ENCODE data around the gene GLCCI1. TPM values are rescaled to one million over a fixed set of nuclear protein-coding genes. Genes with fewer than 3 reads are reported as not detected.
A peak's percentile ranks its signal among the peaks of the same experiment; 100 is the strongest.

Gene GLCCI1
- total and polyA plus RNA-seq, 4 experiments from 2014 or later, result 10.4 to 49.7 (median 34.3) TPM

GRCh38 chr7:8114175-8114574 lies 145.6 kb downstream of the GLCCI1 start:
- DNase-seq, result no peak
- no peaks in the 10 kb centered on the region for H3K36me3 ChIP-seq (ENCODE audit: insufficient read depth, low read length)
- H3K36me3 Mint-ChIP-seq, result peaks cover 0 to under 1% of the 10 kb centered on the region in 2 donors
- CTCF ChIA-PET (ENCODE audit: partially characterized antibody), result interaction anchor here (1.6 kb wide), 1 partner anchor 12 kb away, joined by 5 read pairs; no protein-coding TSS in a partner anchor
- H3K27ac Mint-ChIP-seq, result peak overlapping the region; percentile 52 to 97 (median 88)
- H3K9me3 Mint-ChIP-seq, result peaks cover 0 to 2% (median 0%) of the 10 kb centered on the region in 8 donors
- H3K4me3 Mint-ChIP-seq, result peak overlapping the region in 7 of 8 donors; percentile 8 to 64 (median 50)
- POLR2A ChIA-PET (ENCODE audit: partially characterized antibody), result interaction anchor here (1.5 to 5.9 kb wide), 3 partner anchors 11 to 62 kb away, joined by 7 to 49 read pairs (median 9); no protein-coding TSS in a partner anchor
- H3K4me1 Mint-ChIP-seq, result peaks cover 37 to 56% (median 45%) of the 10 kb centered on the region in 4 donors
- H3K4me3 ChIP-seq (ENCODE audit: low read length in 2 of 2), result no peak overlapping the region
- H3K27me3 Mint-ChIP-seq, result no peaks in the 10 kb centered on the region
- H3K9me3 ChIP-seq (ENCODE audit: control insufficient read depth in 1 of 2, low read length in 2 of 2), result no peaks in the 10 kb centered on the region
- intact Hi-C loops (cut with micrococcal nuclease), result no loop called here
- H3K4me1 ChIP-seq (ENCODE audit: insufficient read depth, low read length), result peaks cover 50% of the 10 kb centered on the region
- no peaks in the 10 kb centered on the region for H3K27me3 ChIP-seq (ENCODE audit: insufficient read depth, low read length)
- H3K27ac ChIP-seq (ENCODE audit: low read depth, low read length), result no peak overlapping the region

- peak overlapping the region in 6 of 8 donors; percentile 5 to 62 (median 48) for H3K4me3 Mint-ChIP-seq
- no peak overlapping the region for H3K27ac ChIP-seq (ENCODE audit: low read depth, low read length)
- no peaks in the 10 kb centered on the region for H3K27me3 ChIP-seq (ENCODE audit: insufficient read depth, low read length)
- ChIA-PET CTCF (ENCODE audit: partially characterized antibody) (interaction anchor here (1.0 to 1.7 kb wide), 4 partner anchors 9 to 101 kb away, joined by 3 to 10 read pairs (median 4); no protein-coding TSS in a partner anchor), POLR2A (ENCODE audit: partially characterized antibody) (interaction anchor here (1.8 to 11.6 kb wide), 3 partner anchors 9 to 145 kb away, joined by 8 to 101 read pairs (median 49); no protein-coding TSS in a partner anchor)
- DNase-seq, result peak in 2 of 5 donors; percentile 30 to 38
- H3K4me3 ChIP-seq (ENCODE audit: low read length in 2 of 2), result no peak overlapping the region
- peaks cover 0 to 1% of the 10 kb centered on the region in 2 donors for H3K36me3 Mint-ChIP-seq
- H3K4me1 ChIP-seq (ENCODE audit: insufficient read depth, low read length), result peaks cover 60% of the 10 kb centered on the region
- peaks cover 37 to 61% (median 45%) of the 10 kb centered on the region in 4 donors for H3K4me1 Mint-ChIP-seq
- peaks cover 0 to 2% (median 0%) of the 10 kb centered on the region in 8 donors for H3K9me3 Mint-ChIP-seq
- no peaks in the 10 kb centered on the region for H3K9me3 ChIP-seq (ENCODE audit: control insufficient read depth in 1 of 2, low read length in 2 of 2)
- peak overlapping the region; percentile 75 to 97 (median 84) for H3K27ac Mint-ChIP-seq
- no peaks in the 10 kb centered on the region for H3K27me3 Mint-ChIP-seq
- no peaks in the 10 kb centered on the region for H3K36me3 ChIP-seq (ENCODE audit: insufficient read depth, low read length)
- intact Hi-C loops (cut with micrococcal nuclease), result loop anchor here (1.0 kb wide), 1 partner anchor 11 kb away; no protein-coding TSS in a partner anchor
These were observed 147.2 kb downstream of the GLCCI1 start for GRCh38 chr7:8115547-8116402.

- H3K9me3 ChIP-seq (ENCODE audit: control insufficient read depth in 1 of 2, low read length in 2 of 2), result no peaks in the 10 kb centered on the region
- Mint-ChIP-seq H3K36me3 (peaks cover 0 to 3% of the 10 kb centered on the region in 2 donors), H3K27me3 (no peaks in the 10 kb centered on the region), H3K4me1 (peaks cover 44 to 74% (median 57%) of the 10 kb centered on the region in 4 donors), H3K27ac (peak overlapping the region in 3 of 7 donors; percentile 34 to 84 (median 57)), H3K9me3 (peaks cover 0 to 2% (median 0%) of the 10 kb centered on the region in 8 donors), H3K4me3 (peak overlapping the region in 2 of 8 donors; percentile 35 to 43)
- intact Hi-C loops (cut with micrococcal nuclease), result no loop called here
- DNase-seq, result no peak
- H3K36me3 ChIP-seq (ENCODE audit: insufficient read depth, low read length), result no peaks in the 10 kb centered on the region
- H3K27ac ChIP-seq (ENCODE audit: low read depth, low read length), result no peak overlapping the region
- H3K4me1 ChIP-seq (ENCODE audit: insufficient read depth, low read length), result peaks cover 73% of the 10 kb centered on the region
- POLR2A ChIA-PET (ENCODE audit: partially characterized antibody), result interaction anchor here (5.9 to 11.6 kb wide), 2 partner anchors 8 to 16 kb away, joined by 49 to 101 read pairs; no protein-coding TSS in a partner anchor
- H3K27me3 ChIP-seq (ENCODE audit: insufficient read depth, low read length), result no peaks in the 10 kb centered on the region
- no peak overlapping the region for H3K4me3 ChIP-seq (ENCODE audit: low read length in 2 of 2)
- CTCF ChIA-PET (ENCODE audit: partially characterized antibody), result interaction anchor here (1.0 to 1.7 kb wide), 2 partner anchors 8 to 81 kb away, joined by 3 to 10 read pairs; no protein-coding TSS in a partner anchor
These were observed 148.6 kb downstream of the GLCCI1 start for GRCh38 chr7:8117195-8117594.

DNA sequence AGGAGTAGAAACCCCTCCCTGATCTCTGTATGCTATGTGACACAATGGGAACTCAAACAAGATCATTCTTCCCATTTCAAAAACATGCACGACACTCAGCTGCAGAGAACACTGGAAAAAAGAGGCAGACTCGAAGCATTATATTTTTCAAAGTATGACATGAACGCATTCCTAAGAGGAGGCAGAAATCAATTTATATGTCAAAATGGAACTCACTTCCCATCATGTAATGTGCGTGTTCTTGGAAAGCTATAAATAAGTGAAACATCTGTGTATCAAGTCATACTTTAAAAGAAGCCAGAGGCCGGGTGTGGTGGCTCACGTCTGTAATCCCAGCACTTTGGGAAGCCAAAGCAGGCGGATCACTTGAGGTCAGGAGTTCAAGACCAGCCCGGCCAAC lies 150.7 kb downstream of the GLCCI1 start:
- CTCF ChIA-PET (ENCODE audit: partially characterized antibody), result interaction anchor here (0.8 to 1.5 kb wide), 2 partner anchors 13 to 73 kb away, joined by 3 to 4 read pairs; no protein-coding TSS in a partner anchor
- Histone ChIP-seq H3K27ac (ENCODE audit: low read depth, low read length) (no peak overlapping the region), H3K9me3 (ENCODE audit: control insufficient read depth in 1 of 2, low read length in 2 of 2) (no peaks in the 10 kb centered on the region), H3K36me3 (ENCODE audit: insufficient read depth, low read length) (no peaks in the 10 kb centered on the region), H3K4me1 (ENCODE audit: insufficient read depth, low read length) (peaks cover 77% of the 10 kb centered on the region), H3K4me3 (ENCODE audit: low read length in 2 of 2) (no peak overlapping the region), H3K27me3 (ENCODE audit: insufficient read depth, low read length) (no peaks in the 10 kb centered on the region)
- H3K27ac Mint-ChIP-seq, result no peak overlapping the region
- POLR2A ChIA-PET (ENCODE audit: partially characterized antibody), result interaction anchor here (0.7 to 11.6 kb wide), 2 partner anchors 14 to 37 kb away, joined by 3 to 101 read pairs; no protein-coding TSS in a partner anchor
- peaks cover 0 to 3% of the 10 kb centered on the region in 2 donors for H3K36me3 Mint-ChIP-seq
- H3K4me1 Mint-ChIP-seq, result peaks cover 46 to 72% (median 56%) of the 10 kb centered on the region in 4 donors
- intact Hi-C loops (cut with micrococcal nuclease), result no loop called here
- no peak for DNase-seq
- H3K27me3 Mint-ChIP-seq, result no peaks in the 10 kb centered on the region
- H3K4me3 Mint-ChIP-seq, result no peak overlapping the region
- H3K9me3 Mint-ChIP-seq, result no peaks in the 10 kb centered on the region

DNA sequence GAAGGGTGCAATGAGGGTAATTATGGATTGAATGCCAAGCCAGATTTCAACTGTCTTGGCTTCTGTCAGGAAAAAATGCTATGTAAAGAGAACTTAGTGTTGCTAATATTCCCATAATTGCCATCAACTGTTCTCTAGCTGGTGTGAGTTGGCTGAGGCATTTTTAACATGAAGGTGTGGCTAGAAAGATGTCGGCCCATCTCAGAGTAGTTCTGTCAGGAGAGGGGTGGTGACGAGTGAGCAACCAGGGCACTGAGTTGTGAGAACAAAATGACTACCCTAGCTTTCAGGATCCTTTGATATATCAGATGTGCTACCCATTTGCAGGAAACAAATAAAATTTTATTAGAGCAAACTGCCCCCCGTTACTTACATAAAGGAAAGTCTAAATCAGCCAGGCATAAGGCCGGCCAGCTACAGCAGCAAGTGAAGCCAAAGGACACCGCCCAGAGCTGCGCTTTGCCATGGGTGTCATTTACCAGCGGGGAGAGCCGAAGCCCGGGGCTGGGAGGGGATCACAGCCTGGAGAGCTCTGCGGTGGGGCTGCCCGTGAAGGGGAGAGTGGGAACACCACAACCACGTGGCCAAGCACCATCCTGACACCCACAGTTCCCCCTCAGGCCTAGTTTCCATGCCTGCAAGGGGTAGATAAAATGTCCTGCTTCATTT lies 151.9 kb downstream of the GLCCI1 start:
- intact Hi-C loops (cut with micrococcal nuclease), result no loop called here
- no peak overlapping the region for H3K4me3 ChIP-seq (ENCODE audit: low read length in 2 of 2)
- peak overlapping the region in 5 of 7 donors; percentile 12 to 93 (median 64) for H3K27ac Mint-ChIP-seq
- no peaks in the 10 kb centered on the region for H3K9me3 Mint-ChIP-seq
- H3K4me1 Mint-ChIP-seq, result peaks cover 46 to 72% (median 55%) of the 10 kb centered on the region in 4 donors
- ChIA-PET CTCF (ENCODE audit: partially characterized antibody) (interaction anchor here (1.5 kb wide), 1 partner anchor 12 kb away, joined by 4 read pairs; no protein-coding TSS in a partner anchor), POLR2A (ENCODE audit: partially characterized antibody) (interaction anchor here (1.1 to 11.6 kb wide), 2 partner anchors 13 to 56 kb away, joined by 3 to 101 read pairs; no protein-coding TSS in a partner anchor)
- no peaks in the 10 kb centered on the region for H3K9me3 ChIP-seq (ENCODE audit: control insufficient read depth in 1 of 2, low read length in 2 of 2)
- no peak overlapping the region for H3K4me3 Mint-ChIP-seq
- H3K27me3 Mint-ChIP-seq, result no peaks in the 10 kb centered on the region
- DNase-seq, result no peak
- peaks cover 77% of the 10 kb centered on the region for H3K4me1 ChIP-seq (ENCODE audit: insufficient read depth, low read length)
- H3K36me3 ChIP-seq (ENCODE audit: insufficient read depth, low read length), result no peaks in the 10 kb centered on the region
- H3K27ac ChIP-seq (ENCODE audit: low read depth, low read length), result no peak overlapping the region
- peaks cover 0 to 3% of the 10 kb centered on the region in 2 donors for H3K36me3 Mint-ChIP-seq
- H3K27me3 ChIP-seq (ENCODE audit: insufficient read depth, low read length), result no peaks in the 10 kb centered on the region

DNA sequence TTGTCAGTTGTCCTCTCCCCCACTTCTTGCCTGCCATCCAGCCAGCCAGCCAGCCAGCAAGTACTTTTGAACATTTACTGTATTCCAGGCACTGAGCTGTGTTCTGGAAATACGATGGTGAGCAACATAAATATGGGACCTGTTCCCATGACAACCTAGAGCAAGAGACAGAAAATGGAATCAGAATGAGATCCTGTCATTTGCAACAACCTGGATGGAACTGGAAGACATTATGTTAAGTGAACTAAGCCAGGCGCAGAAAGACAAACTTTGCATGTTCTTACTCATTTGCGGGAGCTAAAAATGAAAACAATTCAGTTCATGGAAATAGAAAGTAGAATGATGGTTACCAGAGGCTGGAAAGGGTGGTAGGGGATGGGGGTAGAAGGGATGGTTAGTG lies 152.6 kb downstream of the GLCCI1 start:
- Mint-ChIP-seq H3K4me3 (peak overlapping the region in 2 of 8 donors; percentile 21), H3K27ac (peak overlapping the region in 6 of 7 donors; percentile 29 to 93 (median 74)), H3K4me1 (peaks cover 45 to 72% (median 55%) of the 10 kb centered on the region in 4 donors), H3K27me3 (no peaks in the 10 kb centered on the region), H3K36me3 (peaks cover 0 to 3% of the 10 kb centered on the region in 2 donors), H3K9me3 (no peaks in the 10 kb centered on the region)
- peaks cover 77% of the 10 kb centered on the region for H3K4me1 ChIP-seq (ENCODE audit: insufficient read depth, low read length)
- POLR2A ChIA-PET (ENCODE audit: partially characterized antibody), result interaction anchor here (1.1 to 11.6 kb wide), 2 partner anchors 12 to 55 kb away, joined by 3 to 101 read pairs; no protein-coding TSS in a partner anchor
- DNase-seq, result no peak
- intact Hi-C loops (cut with micrococcal nuclease), result no loop called here
- CTCF ChIA-PET (ENCODE audit: partially characterized antibody), result no interaction called here
- H3K36me3 ChIP-seq (ENCODE audit: insufficient read depth, low read length), result no peaks in the 10 kb centered on the region
- H3K9me3 ChIP-seq (ENCODE audit: control insufficient read depth in 1 of 2, low read length in 2 of 2), result no peaks in the 10 kb centered on the region
- H3K4me3 ChIP-seq (ENCODE audit: low read length in 2 of 2), result no peak overlapping the region
- H3K27ac ChIP-seq (ENCODE audit: low read depth, low read length), result no peak overlapping the region
- H3K27me3 ChIP-seq (ENCODE audit: insufficient read depth, low read length), result no peaks in the 10 kb centered on the region
